CD14-positive monocyte (primary cell): ENCODE measurements around the gene ILDR2. TPM values are rescaled to one million over a fixed set of nuclear protein-coding genes. Genes with fewer than 3 reads are reported as not detected.
A peak's percentile ranks its signal among the peaks of the same experiment; 100 is the strongest.

Source experiments
- DNase-seq, 3 donors: peaks; one replicate each; pipeline ENCODE4 v3.0.0-alpha.2; 2011 to 2022
- H2AFZ ChIP-seq: 2 replicates; pipeline ENCODE4 v1.6.0; 2012; ENCODE audit warnings: mild to moderate bottlenecking, low read depth, low read length, inconsistent platforms; ENCODE audit not compliant: insufficient read depth, poor library complexity, severe bottlenecking
- H3K27ac ChIP-seq, 2 donors: 1 replicate in 1 of 2; 2 replicates in 1 of 2; pipeline ENCODE4 v1.5.1; 2012 to 2013; ENCODE audit warnings: low read length in 2 of 2, control low read depth in 1 of 2, inconsistent platforms in 1 of 2, low read depth in 1 of 2, mild to moderate bottlenecking in 1 of 2
- H3K27me3 ChIP-seq, 2 donors: one replicate each; pipeline versions ENCODE4 v1.6.0 to v1.6.1; 2011 to 2013; ENCODE audit warnings: low read length in 2 of 2; ENCODE audit not compliant: control insufficient read depth in 2 of 2, insufficient read depth in 2 of 2
- H3K36me3 ChIP-seq, 2 donors: replicated peaks in 1 of 2; 1 replicate in 1 of 2; 2 replicates in 1 of 2; pipeline versions ENCODE4 v1.5.1 to v1.6.1; 2012 to 2013; ENCODE audit warnings: low read length in 2 of 2, control low read depth in 1 of 2, inconsistent platforms in 1 of 2, mild to moderate bottlenecking in 1 of 2; ENCODE audit not compliant: insufficient read depth in 2 of 2, control insufficient read depth in 1 of 2
- H3K4me1 ChIP-seq, 2 donors: 1 replicate in 1 of 2; 2 replicates in 1 of 2; pipeline versions ENCODE4 v1.5.1 to v1.6.1; 2012 to 2013; ENCODE audit warnings: low read length in 2 of 2, control low read depth in 1 of 2, inconsistent platforms in 1 of 2, mild to moderate bottlenecking in 1 of 2, moderate library complexity in 1 of 2; ENCODE audit not compliant: insufficient read depth in 2 of 2, control insufficient read depth in 1 of 2
- H3K4me2 ChIP-seq: replicated peaks from 2 replicates; pipeline ENCODE3; 2012; ENCODE audit warnings: low read length, moderate library complexity, mild to moderate bottlenecking; ENCODE audit not compliant: poor library complexity, severe bottlenecking; ENCODE audit errors: extremely low read depth
- H3K4me3 ChIP-seq, 3 experiments: fragments of 200-600 bp in 1 of 3; sonication (generic) in 1 of 3; replicated peaks in 1 of 3; 1 replicate in 2 of 3; 2 replicates in 1 of 3; pipeline ENCODE4 v1.5.1; 2011 to 2013; ENCODE audit warnings: low read length in 3 of 3, mild to moderate bottlenecking in 3 of 3, control low read depth in 2 of 3, low read depth in 2 of 3, inconsistent platforms in 1 of 3, moderate library complexity in 1 of 3
- H3K79me2 ChIP-seq: 2 replicates; pipeline ENCODE4 v1.6.0; 2012; ENCODE audit warnings: mild to moderate bottlenecking, control low read depth, inconsistent platforms, low read length, moderate library complexity; ENCODE audit not compliant: insufficient read depth
- H3K9ac ChIP-seq: 2 replicates; pipeline ENCODE4 v1.6.0; 2017; ENCODE audit warnings: low read length, mild to moderate bottlenecking; ENCODE audit not compliant: insufficient read depth, poor library complexity, severe bottlenecking
- H3K9me3 ChIP-seq, 2 donors: replicated peaks in 1 of 2; 1 replicate in 1 of 2; 2 replicates in 1 of 2; pipeline versions ENCODE4 v1.5.1 to v1.6.1; 2012 to 2013; ENCODE audit warnings: low read length in 2 of 2, control low read depth in 1 of 2; ENCODE audit not compliant: control insufficient read depth in 1 of 2, insufficient read depth in 1 of 2
- H4K20me1 ChIP-seq: 2 replicates; pipeline ENCODE4 v1.6.0; 2012; ENCODE audit warnings: mild to moderate bottlenecking, low read length, control low read depth, moderate library complexity; ENCODE audit not compliant: insufficient read depth
- H3K27ac Mint-ChIP-seq, 7 donors: one replicate each; pipeline ENCODE4 v1.8.0; 2020; ENCODE audit warnings: mild to moderate bottlenecking in 7 of 7, mixed read lengths in 7 of 7, moderate library complexity in 6 of 7, inconsistent platforms in 2 of 7
- H3K27me3 Mint-ChIP-seq, 3 donors: one replicate each; pipeline ENCODE4 v1.8.0; 2021 to 2022; ENCODE audit warnings: low read depth in 3 of 3, mild to moderate bottlenecking in 3 of 3, mixed read lengths in 3 of 3, moderate library complexity in 3 of 3, inconsistent platforms in 1 of 3
- H3K36me3 Mint-ChIP-seq, 2 donors: one replicate each; pipeline ENCODE4 v1.8.0; 2020; ENCODE audit warnings: mixed read lengths in 2 of 2, inconsistent platforms in 1 of 2, mild to moderate bottlenecking in 1 of 2
- H3K4me1 Mint-ChIP-seq: one replicate; pipeline ENCODE4 v1.8.0; 2020; ENCODE audit warnings: mild to moderate bottlenecking, mixed read lengths
- H3K4me3 Mint-ChIP-seq, 2 donors: one replicate each; pipeline ENCODE4 v1.8.0; 2020; ENCODE audit warnings: mild to moderate bottlenecking in 2 of 2, mixed read lengths in 2 of 2, moderate library complexity in 1 of 2
- H3K9me3 Mint-ChIP-seq, 7 donors: one replicate each; pipeline ENCODE4 v1.8.0; 2020 to 2022; ENCODE audit warnings: mixed read lengths in 7 of 7, mild to moderate bottlenecking in 6 of 7, moderate library complexity in 6 of 7, inconsistent platforms in 2 of 7
- CTCF ChIP-seq: fragments of 200-600 bp; IDR thresholded peaks from one replicate; pipeline ENCODE4 v1.8.0; 2022; ENCODE audit warnings: antibody characterized with exemption, mild to moderate bottlenecking
- WGBS: methylation state at CpG from one replicate; pipeline ENCODE4 v1.1.5; 2013; ENCODE audit warnings: missing lambda C conversion rate; ENCODE audit not compliant: insufficient coverage; 5-methylcytosine and 5-hydroxymethylcytosine counted together
- intact Hi-C, 2 donors: fragments of 100-400 bp; cut with micrococcal nuclease; formaldehyde crosslinking; loops; one replicate each; pipeline versions ENCODE4 v1.15.0 to v1.15.1; 2023
- polyA minus RNA-seq: library from RNA; depleted of rRNA, polyadenylated mRNA; stranded (reverse); fragments of >200 nt; gene quantifications from 2 replicates; pipeline ENCODE4 v1.2.3, GENCODE V29; 2012
- polyA plus RNA-seq, 3 donors: library from polyadenylated mRNA; depleted of rRNA in 1 of 3; unstranded in 2 of 3; stranded (reverse) in 1 of 3; fragments of 300-500 nt in 2 of 3; fragments of >200 nt in 1 of 3; fragmentation: Illumina TruSeq in 2 of 3; gene quantifications; 1 replicate in 2 of 3; 2 replicates in 1 of 3; pipeline ENCODE4 v1.2.3, GENCODE V29; 2012 to 2021
- total RNA-seq, 12 experiments: library from RNA in 1 of 12; stranded (reverse) in 1 of 12; fragments of 120-200 nt in 1 of 12; gene quantifications; one replicate each; pipeline ENCODE4 v1.2.4 and lab custom pipeline; 2013 to 2026; ENCODE audit warnings: mixed read lengths in 6 of 12, inconsistent platforms in 1 of 12

ILDR2 gene
- total RNA-seq (2013), result 0.02 TPM
- polyA plus RNA-seq (not detected), polyA minus RNA-seq (0.08 TPM in 1 of 2 replicates, not detected in the other), total RNA-seq (lab: John Stamatoyannopoulos, UW) (0.13 to 18.1 (median 0.23) reads per million in 11 experiments)

- Mint-ChIP-seq H3K27me3 (peaks cover 34 to 35% (median 35%) of the 10 kb centered on the region in 3 donors), H3K9me3 (peaks cover 0 to 5% (median 0%) of the 10 kb centered on the region in 7 donors), H3K36me3 (no peaks in the 10 kb centered on the region), H3K4me3 (peak within 1 kb of the TSS; percentile 84 to 96), H3K4me1 (peaks cover 38% of the 10 kb centered on the region), H3K27ac (peak within 1 kb of the TSS in 2 of 7 donors; percentile 2 to 55)
- H3K4me3 ChIP-seq, result peak within 1 kb of the TSS; percentile 38 to 91 (median 77)
- H3K27ac ChIP-seq, result no peak within 1 kb of the TSS
- H3K36me3 ChIP-seq, result no peaks in the 10 kb centered on the region
- under 1% methylated on average over 92 of the region's 97 CpGs for WGBS
- no peaks in the 10 kb centered on the region for H3K79me2 ChIP-seq
- peak within 1 kb of the TSS; percentile 82 for H3K4me2 ChIP-seq
- no peaks in the 10 kb centered on the region for H3K9me3 ChIP-seq
- intact Hi-C loops, result no loop called here
- peaks cover 22 to 26% of the 10 kb centered on the region in 2 donors for H3K27me3 ChIP-seq
- TF ChIP-seq CTCF, result no peak
- peak within 1 kb of the TSS; percentile 91 for H2AFZ ChIP-seq
- DNase-seq, result peak; percentile 9 to 29 (median 15)
- H3K4me1 ChIP-seq, result peaks cover 14 to 20% of the 10 kb centered on the region in 2 donors
- H4K20me1 ChIP-seq, result no peaks in the 10 kb centered on the region
- peak within 1 kb of the TSS; percentile 60 for H3K9ac ChIP-seq
Measured at GRCh38 chr1:166975361-166976129, at the start of gene ILDR2. ILDR2 (minus strand) TSS chr1:166975540; CDS start chr1:166975268, 272 bp downstream.

- WGBS, result no CpG with 5 or more reads among the region's 1 CpG
- H2AFZ ChIP-seq, result no peak overlapping the region
- intact Hi-C loops, result no loop called here
Measured at GRCh38 chr1:167022384-167022783, 47.0 kb upstream of the ILDR2 start.

More at GRCh38 chr1:167022384-167022783, 47.0 kb upstream of the ILDR2 start:
- no peak overlapping the region for H3K4me3 ChIP-seq
- H3K79me2 ChIP-seq, result no peaks in the 10 kb centered on the region
- no peaks in the 10 kb centered on the region for H3K4me1 Mint-ChIP-seq
- no peaks in the 10 kb centered on the region for H3K36me3 Mint-ChIP-seq
- H3K27ac Mint-ChIP-seq, result no peak overlapping the region
- H3K27ac ChIP-seq, result no peak overlapping the region
- no peaks in the 10 kb centered on the region for H3K27me3 ChIP-seq
- H3K4me2 ChIP-seq, result no peak overlapping the region
- no peaks in the 10 kb centered on the region for H3K4me1 ChIP-seq
- no peaks in the 10 kb centered on the region for H3K9me3 ChIP-seq
- no peak overlapping the region for H3K4me3 Mint-ChIP-seq
- no peaks in the 10 kb centered on the region for H3K36me3 ChIP-seq
- no peak for TF ChIP-seq CTCF
- H3K27me3 Mint-ChIP-seq, result no peaks in the 10 kb centered on the region
- no peak for DNase-seq
- H3K9ac ChIP-seq, result no peak overlapping the region
- H4K20me1 ChIP-seq, result no peaks in the 10 kb centered on the region
- H3K9me3 Mint-ChIP-seq, result peaks cover 0 to 4% (median 3%) of the 10 kb centered on the region in 7 donors
